HEK293 (cell line): Measurements from ENCODE around the gene WASHC4.

Source experiments
- CTCF ChIA-PET: fragments of 350-600 bp; formaldehyde crosslinking; extraction: SDS; loops from one replicate; lab custom pipeline; 2021; ENCODE audit warnings: antibody characterized with exemption; lab: Yijun Ruan, JAX
- POLR2A ChIA-PET: fragments of 300-600 bp; formaldehyde crosslinking; extraction: SDS; loops from one replicate; lab custom pipeline; 2020; ENCODE audit warnings: antibody characterized with exemption, inconsistent platforms; lab: Yijun Ruan, JAX
- H3K27ac ChIP-seq: fragments of 200-500 bp; sonication (Bioruptor generic); 2 replicates; pipeline ENCODE4 v1.5.1; 2014; ENCODE audit warnings: low read depth, low read length, control low read depth, inconsistent platforms; ENCODE audit errors: extremely low read depth
- H3K36me3 ChIP-seq, 2 experiments: fragments of 200-500 bp in 1 of 2; sonication (Bioruptor generic) in 1 of 2; 1 replicate in 1 of 2; 2 replicates in 1 of 2; pipeline ENCODE4 v1.5.1; 2014 to 2017; ENCODE audit warnings: inconsistent platforms in 2 of 2, low read length in 2 of 2; ENCODE audit not compliant: control insufficient read depth in 2 of 2, insufficient read depth in 1 of 2
- H3K4me1 ChIP-seq: fragments of 200-500 bp; sonication (Bioruptor generic); 2 replicates; pipeline ENCODE4 v1.5.1; 2014; ENCODE audit warnings: mild to moderate bottlenecking, low read length, inconsistent platforms; ENCODE audit not compliant: control insufficient read depth, insufficient read depth
- H3K4me3 ChIP-seq: 2 replicates; pipeline ENCODE4 v1.5.1; 2011; ENCODE audit warnings: low read depth, mild to moderate bottlenecking, control low read depth, low read length, moderate library complexity
- H3K9me3 ChIP-seq: fragments of 200-500 bp; sonication (Bioruptor generic); 2 replicates; pipeline ENCODE4 v1.5.1; 2014; ENCODE audit warnings: low read depth, low read length, inconsistent platforms; ENCODE audit not compliant: control insufficient read depth, insufficient read depth
- FEZF1 ChIP-seq: fragments of 450-650 bp; formaldehyde crosslinking; IDR thresholded peaks from 2 replicates; pipeline ENCODE4 v1.5.1; 2016; ENCODE audit warnings: missing biosample characterization, missing genetic modification characterization
- OSR2 ChIP-seq: fragments of 450-650 bp; formaldehyde crosslinking; IDR thresholded peaks from 2 replicates; pipeline ENCODE4 v1.5.1; 2016; ENCODE audit warnings: missing biosample characterization, missing genetic modification characterization
- PRDM6 ChIP-seq: fragments of 450-650 bp; formaldehyde crosslinking; IDR thresholded peaks from 2 replicates; pipeline ENCODE4 v1.5.1; 2017; ENCODE audit warnings: missing biosample characterization, missing genetic modification characterization
- SCRT1 ChIP-seq: fragments of 450-650 bp; formaldehyde crosslinking; IDR thresholded peaks from 2 replicates; pipeline ENCODE4 v1.5.1; 2016; ENCODE audit warnings: missing biosample characterization, missing genetic modification characterization, borderline replicate concordance
- SCRT2 ChIP-seq: fragments of 450-650 bp; formaldehyde crosslinking; IDR thresholded peaks from 2 replicates; pipeline ENCODE4 v1.5.1; 2016; ENCODE audit warnings: missing biosample characterization, missing genetic modification characterization
- ZBTB44 ChIP-seq: fragments of 450-650 bp; IDR thresholded peaks from 2 replicates; pipeline ENCODE4 v1.5.1; 2018; ENCODE audit warnings: missing biosample characterization, mild to moderate bottlenecking, missing genetic modification characterization
- ZFP41 ChIP-seq: fragments of 450-650 bp; formaldehyde crosslinking; IDR thresholded peaks from 2 replicates; pipeline ENCODE4 v1.5.1; 2016; ENCODE audit warnings: missing biosample characterization, missing genetic modification characterization, borderline replicate concordance
- ZNF175 ChIP-seq: fragments of 450-650 bp; formaldehyde crosslinking; IDR thresholded peaks from 2 replicates; pipeline ENCODE4 v1.5.1; 2016; ENCODE audit warnings: missing biosample characterization, missing genetic modification characterization
- ZNF239 ChIP-seq: fragments of 450-650 bp; formaldehyde crosslinking; IDR thresholded peaks from 2 replicates; pipeline ENCODE4 v1.5.1; 2016; ENCODE audit warnings: missing biosample characterization, missing genetic modification characterization
- ZNF280C ChIP-seq: fragments of 450-650 bp; formaldehyde crosslinking; IDR thresholded peaks from 2 replicates; pipeline ENCODE4 v1.5.1; 2016; ENCODE audit warnings: missing biosample characterization, missing genetic modification characterization
- ZNF366 ChIP-seq: fragments of 450-650 bp; formaldehyde crosslinking; conservative IDR thresholded peaks from 2 replicates; pipeline ENCODE4 v1.5.1; 2016; ENCODE audit warnings: missing biosample characterization, missing genetic modification characterization
- ZNF426 ChIP-seq: fragments of 450-650 bp; formaldehyde crosslinking; IDR thresholded peaks from 2 replicates; pipeline ENCODE4 v1.5.1; 2017; ENCODE audit warnings: missing biosample characterization, missing genetic modification characterization, mild to moderate bottlenecking, inconsistent platforms, moderate library complexity
- ZNF449 ChIP-seq: fragments of 450-650 bp; formaldehyde crosslinking; IDR thresholded peaks from 2 replicates; pipeline ENCODE4 v1.5.1; 2017; ENCODE audit warnings: missing biosample characterization, mild to moderate bottlenecking, missing genetic modification characterization, moderate library complexity
- ZNF513 ChIP-seq: fragments of 450-650 bp; IDR thresholded peaks from 2 replicates; pipeline ENCODE4 v1.5.1; 2018; ENCODE audit warnings: missing biosample characterization, missing genetic modification characterization
- ZNF544 ChIP-seq: fragments of 450-650 bp; formaldehyde crosslinking; IDR thresholded peaks from 2 replicates; pipeline ENCODE4 v1.5.0; 2017; ENCODE audit warnings: missing biosample characterization, missing genetic modification characterization
- ZNF623 ChIP-seq: fragments of 450-650 bp; formaldehyde crosslinking; IDR thresholded peaks from 2 replicates; pipeline ENCODE4 v1.5.1; 2016; ENCODE audit warnings: missing biosample characterization, missing genetic modification characterization
- ZNF626 ChIP-seq: fragments of 450-650 bp; sonication (Bioruptor Pico); formaldehyde crosslinking; IDR thresholded peaks from 2 replicates; pipeline ENCODE4 v1.5.1; 2018; ENCODE audit warnings: missing biosample characterization, missing genetic modification characterization, inconsistent platforms
- ZNF664 ChIP-seq: fragments of 450-650 bp; formaldehyde crosslinking; IDR thresholded peaks from 2 replicates; pipeline ENCODE4 v1.5.1; 2016; ENCODE audit warnings: missing biosample characterization, missing genetic modification characterization
- ZNF701 ChIP-seq: fragments of 450-650 bp; formaldehyde crosslinking; IDR thresholded peaks from 2 replicates; pipeline ENCODE4 v1.5.1; 2016; ENCODE audit warnings: missing biosample characterization, missing genetic modification characterization
- ZSCAN23 ChIP-seq: fragments of 450-650 bp; formaldehyde crosslinking; IDR thresholded peaks from 2 replicates; pipeline ENCODE4 v1.5.1; 2016; ENCODE audit warnings: missing biosample characterization, missing genetic modification characterization
- ZXDB ChIP-seq: fragments of 450-650 bp; formaldehyde crosslinking; IDR thresholded peaks from 2 replicates; pipeline ENCODE4 v1.5.1; 2016; ENCODE audit warnings: missing biosample characterization, missing genetic modification characterization
- TF ChIP-seq, protein P1 (sequence below): fragments of 450-650 bp; formaldehyde crosslinking; IDR thresholded peaks from 2 replicates; pipeline ENCODE4 v1.5.1; 2016; ENCODE audit warnings: missing biosample characterization, missing genetic modification characterization

The WASHC4 gene

GRCh38 chr12:105113094-105113493 lies 5.6 kb downstream of the WASHC4 start:
- Histone ChIP-seq H3K4me3 (no peak overlapping the region), H3K27ac (no peak overlapping the region), H3K36me3 (peaks cover 24 to 47% of the 10 kb centered on the region in 2 experiments; a peak in 2 of 3 replicates), H3K4me1 (peaks cover 10% of the 10 kb centered on the region)
- TF ChIP-seq PRDM6 (tag by site-specific recombination), result peak; percentile 71
- no peak for TF ChIP-seq ZNF623 (tag by site-specific recombination)
- TF ChIP-seq ZNF626 (tag by site-specific recombination), result no peak
- TF ChIP-seq ZFP41 (tag by site-specific recombination), result no peak
- no peak for TF ChIP-seq OSR2 (tag by site-specific recombination)
- TF ChIP-seq SCRT1 (tag by site-specific recombination), result peak; percentile 49; the same call in 1 of the 2 replicates
- TF ChIP-seq ZNF366 (tag by site-specific recombination), result no peak
- TF ChIP-seq ZBTB44 (tag by site-specific recombination), result no peak
- TF ChIP-seq ZNF280C, result no peak
- TF ChIP-seq ZNF544 (tag by site-specific recombination), result no peak
- peak; percentile 83 for TF ChIP-seq SCRT2
- peak; percentile 97 for TF ChIP-seq ZNF449 (tag by site-specific recombination)
- peak; percentile 36; the same call in 1 of the 2 replicates for TF ChIP-seq FEZF1
- TF ChIP-seq ZNF175 (tag by site-specific recombination), result no peak
- no peak for TF ChIP-seq ZXDB (tag by site-specific recombination)
- TF ChIP-seq ZNF513, result no peak
- no peak for TF ChIP-seq ZNF664 (tag by site-specific recombination)
- TF ChIP-seq ZNF239, result no peak
- TF ChIP-seq ZSCAN23, result no peak
- TF ChIP-seq ZNF701 (tag by site-specific recombination), result no peak
- TF ChIP-seq, protein P1, sequence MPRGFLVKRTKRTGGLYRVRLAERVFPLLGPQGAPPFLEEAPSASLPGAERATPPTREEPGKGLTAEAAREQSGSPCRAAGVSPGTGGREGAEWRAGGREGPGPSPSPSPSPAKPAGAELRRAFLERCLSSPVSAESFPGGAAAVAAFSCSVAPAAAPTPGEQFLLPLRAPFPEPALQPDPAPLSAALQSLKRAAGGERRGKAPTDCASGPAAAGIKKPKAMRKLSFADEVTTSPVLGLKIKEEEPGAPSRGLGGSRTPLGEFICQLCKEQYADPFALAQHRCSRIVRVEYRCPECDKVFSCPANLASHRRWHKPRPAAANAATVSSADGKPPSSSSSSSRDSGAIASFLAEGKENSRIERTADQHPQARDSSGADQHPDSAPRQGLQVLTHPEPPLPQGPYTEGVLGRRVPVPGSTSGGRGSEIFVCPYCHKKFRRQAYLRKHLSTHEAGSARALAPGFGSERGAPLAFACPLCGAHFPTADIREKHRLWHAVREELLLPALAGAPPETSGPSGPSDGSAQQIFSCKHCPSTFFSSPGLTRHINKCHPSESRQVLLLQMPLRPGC (tag by site-specific recombination), result no peak
- no peak for TF ChIP-seq ZNF426 (tag by site-specific recombination)
- TF ChIP-seq, all 188 proteins: peak for 5
- POLR2A ChIA-PET, result no interaction called here
- CTCF ChIA-PET, result no interaction called here
- no peaks in the 10 kb centered on the region for H3K9me3 ChIP-seq
